Measurements from ENCODE around the gene TMEM132D. TPM values are rescaled to one million over a fixed set of nuclear protein-coding genes. Genes with fewer than 3 reads are reported as not detected.

The TMEM132D gene
- total and polyA plus RNA-seq, 2 of the 4 experiments (the other 2 are of a cell fraction): not detected

DNA sequence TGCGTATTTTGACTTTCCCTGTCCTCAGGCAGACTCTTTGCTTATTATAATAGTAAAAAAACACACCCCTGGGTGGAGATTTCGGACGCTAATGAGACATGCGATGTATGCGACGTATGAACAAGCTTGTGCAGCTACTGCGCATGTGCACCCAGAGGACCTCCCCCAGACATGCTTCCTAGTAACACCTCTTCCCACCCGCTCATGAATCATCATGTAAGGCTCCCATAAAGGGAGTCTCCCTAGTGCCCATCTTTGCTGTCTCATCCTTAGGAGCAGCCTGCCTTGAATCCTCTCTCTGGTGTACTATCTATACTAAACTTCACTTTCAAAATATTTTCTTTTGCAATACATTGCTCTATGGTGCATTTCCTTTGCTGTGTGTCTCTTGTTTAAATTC lies 210.1 kb downstream of the TMEM132D start:
- CTCF ChIA-PET: no interaction called here
- no peaks in the 10 kb centered on the region for H4K20me1 ChIP-seq (ENCODE audit: insufficient read depth, low read length)

More for the DNA sequence above, 210.1 kb downstream of the TMEM132D start:
- Histone ChIP-seq H3K27ac (ENCODE audit: insufficient read depth, low read length) (no peak overlapping the region), H3K23ac (ENCODE audit: low read depth, low read length) (no peak overlapping the region), H3K4me3 (ENCODE audit: insufficient read depth, low read depth, low read length) (no peak overlapping the region), H2BK120ac (ENCODE audit: low read depth, low read length) (no peak overlapping the region), H4K91ac (ENCODE audit: insufficient read depth, low read depth, low read length) (no peak overlapping the region), H3K79me1 (ENCODE audit: low read depth in 1 of 2, low read length in 2 of 2) (no peaks in the 10 kb centered on the region), H3K18ac (ENCODE audit: low read depth, low read length) (no peak overlapping the region), H2BK5ac (ENCODE audit: low read depth, low read length, poor library complexity, severe bottlenecking) (no peak overlapping the region), H2BK20ac (ENCODE audit: low read depth, low read length) (no peak overlapping the region), H3K4ac (ENCODE audit: low read depth, low read length) (no peak overlapping the region), H2AK5ac (ENCODE audit: low read depth, low read length) (no peak overlapping the region), H2AFZ (replicated peaks; ENCODE audit: low read length, poor library complexity) (no peak overlapping the region), H3K9ac (ENCODE audit: low read depth, low read length) (no peak overlapping the region), H4K5ac (ENCODE audit: low read depth, low read length) (no peak overlapping the region), H3K27me3 (ENCODE audit: control insufficient read depth, insufficient read depth, low read length) (no peaks in the 10 kb centered on the region), H3K4me1 (ENCODE audit: control insufficient read depth, insufficient read depth, low read length) (no peaks in the 10 kb centered on the region), H4K8ac (ENCODE audit: low read depth in 2 of 2, low read length in 2 of 2) (no peak overlapping the region), H3K14ac (replicated peaks; ENCODE audit: low read depth, low read length) (no peak overlapping the region), H2BK15ac (ENCODE audit: low read depth, low read length) (no peak overlapping the region), H3K4me2 (ENCODE audit: low read depth, low read length) (no peak overlapping the region), H3K9me3 (ENCODE audit: control insufficient read depth, insufficient read depth, low read length) (peaks cover 14% of the 10 kb centered on the region), H2AK9ac (replicated peaks; ENCODE audit: low read depth, low read length, poor library complexity) (no peak overlapping the region), H3K36me3 (ENCODE audit: control insufficient read depth, insufficient read depth, low read length) (no peaks in the 10 kb centered on the region), H3K9me1 (ENCODE audit: insufficient read depth, low read length) (no peaks in the 10 kb centered on the region), H3K56ac (ENCODE audit: extremely low read depth, insufficient read depth, low read length) (no peak overlapping the region)
- dilution Hi-C loops (cut with HindIII; ENCODE audit: low sequenced_read_pairs, unreplicated experiment): no loop called here
- no peak for DNase-seq
- intact Hi-C loops (cut with micrococcal nuclease): no loop called here
- no peak for ATAC-seq (ENCODE audit: low read depth)
- POLR2A ChIA-PET (ENCODE audit: unreplicated experiment): interaction anchor here (0.6 kb wide), 1 partner anchor 1236 kb away, joined by 4 read pairs; no protein-coding TSS in a partner anchor
- BruUV-seq (replicated peaks): no TSS peak
- TF ChIP-seq CHD1 (IDR thresholded peaks at IDR 0.05; ENCODE audit: low read depth, low read length) (no peak), BHLHE40 (IDR thresholded peaks at IDR 0.05; ENCODE audit: low read depth, low read length) (no peak), ELK1 (IDR thresholded peaks at IDR 0.05; ENCODE audit: borderline replicate concordance, low read depth, low read length) (no peak), POLR2A (IDR thresholded peaks at IDR 0.05; ENCODE audit: low read depth, low read length) (no peak)
- WGBS, 2 experiments (ENCODE audit: extremely low coverage in 2 of 2, insufficient read length in 1 of 2): 68% methylated on average over 5 of the region's 8 CpGs; no CpG with 5 or more reads in 1 of the 2 experiments
- in situ Hi-C loops (cut with MboI; ENCODE audit: low sequenced_read_pairs): no loop called here
